Hepatocyte (in vitro differentiated cells): ENCODE data around the gene CFL1. TPM values are rescaled to one million over a fixed set of nuclear protein-coding genes. Genes with fewer than 3 reads are reported as not detected.

Experiments
- DNase-seq: peaks from one replicate; pipeline ENCODE4 v3.0.0-alpha.2; 2016; ENCODE audit warnings: low spot score
- H2AFZ ChIP-seq: fragments of 200-600 bp; sonication (generic); 2 replicates; pipeline ENCODE4 v1.6.0; 2016; ENCODE audit warnings: antibody characterized with exemption, mild to moderate bottlenecking
- H3K27ac ChIP-seq: fragments of 200-600 bp; sonication (generic); 2 replicates; pipeline ENCODE4 v1.5.1; 2016; ENCODE audit warnings: mild to moderate bottlenecking
- H3K27me3 ChIP-seq: fragments of 200-600 bp; sonication (generic); 2 replicates; pipeline ENCODE4 v1.6.1; 2016
- H3K36me3 ChIP-seq: fragments of 200-600 bp; sonication (generic); replicated peaks from 2 replicates; pipeline ENCODE4 v1.5.1; 2016; ENCODE audit warnings: low read depth; ENCODE audit not compliant: insufficient read depth
- H3K4me1 ChIP-seq: fragments of 200-600 bp; sonication (generic); 2 replicates; pipeline ENCODE4 v1.5.1; 2016; ENCODE audit warnings: mild to moderate bottlenecking, moderate library complexity; ENCODE audit not compliant: insufficient read depth
- H3K4me2 ChIP-seq: fragments of 200-600 bp; sonication (generic); 2 replicates; pipeline ENCODE4 v1.6.0; 2016
- H3K4me3 ChIP-seq: fragments of 200-600 bp; sonication (generic); 2 replicates; pipeline ENCODE4 v1.5.1; 2016; ENCODE audit warnings: mild to moderate bottlenecking
- H3K79me2 ChIP-seq: fragments of 200-600 bp; sonication (generic); 2 replicates; pipeline ENCODE4 v1.6.0; 2017; ENCODE audit warnings: mild to moderate bottlenecking
- H3K9me2 ChIP-seq: fragments of 200-600 bp; sonication (generic); replicated peaks from 2 replicates; pipeline ENCODE4 v1.6.0; 2017; ENCODE audit warnings: mild to moderate bottlenecking; ENCODE audit not compliant: insufficient read depth
- H3K9me3 ChIP-seq: fragments of 200-600 bp; sonication (generic); 2 replicates; pipeline ENCODE4 v1.5.1; 2016; ENCODE audit warnings: low read depth, mild to moderate bottlenecking
- H4K20me1 ChIP-seq: fragments of 200-600 bp; sonication (generic); 2 replicates; pipeline ENCODE4 v1.6.0; 2016; ENCODE audit warnings: mild to moderate bottlenecking; ENCODE audit not compliant: insufficient read depth, poor library complexity, severe bottlenecking
- EZH2 ChIP-seq: fragments of 200-600 bp; sonication (generic); IDR thresholded peaks from 2 replicates; pipeline ENCODE4 v1.6.1; 2016; ENCODE audit warnings: antibody characterized with exemption, mild to moderate bottlenecking, borderline replicate concordance
- EZH2phosphoT487 ChIP-seq: fragments of 200-600 bp; sonication (generic); IDR thresholded peaks from one replicate; pipeline ENCODE4 v1.6.1; 2018; ENCODE audit warnings: antibody characterized with exemption, mild to moderate bottlenecking, low read depth, moderate library complexity; ENCODE audit not compliant: unreplicated experiment, severe bottlenecking
- WGBS: methylation state at CpG from one replicate; pipeline ENCODE4 v1.1.6; 2016; ENCODE audit warnings: low lambda C conversion rate; ENCODE audit errors: missing lambda C conversion rate; 5-methylcytosine and 5-hydroxymethylcytosine counted together
- polyA plus RNA-seq: library from polyadenylated mRNA; unstranded; fragments of >200 nt; fragmentation: Nextera tagmentation; extraction: Ambion mirVana; gene quantifications from 2 replicates; pipeline ENCODE4 v1.2.1, GENCODE V29; 2016
- total RNA-seq: library from RNA; depleted of rRNA; stranded (reverse); fragments of >200 nt; gene quantifications from 2 replicates; pipeline ENCODE4 v1.2.3, GENCODE V29; 2014
- TF ChIP-seq, protein P1 (sequence below): fragments of 200-600 bp; sonication (generic); IDR thresholded peaks from 2 replicates; pipeline ENCODE4 v1.5.1; 2016; ENCODE audit warnings: antibody characterized with exemption, mild to moderate bottlenecking; ENCODE audit not compliant: poor library complexity

Gene CFL1
- total and polyA plus RNA-seq, 2 experiments from 2014 or later = 720 to 1,698 TPM

DNA sequence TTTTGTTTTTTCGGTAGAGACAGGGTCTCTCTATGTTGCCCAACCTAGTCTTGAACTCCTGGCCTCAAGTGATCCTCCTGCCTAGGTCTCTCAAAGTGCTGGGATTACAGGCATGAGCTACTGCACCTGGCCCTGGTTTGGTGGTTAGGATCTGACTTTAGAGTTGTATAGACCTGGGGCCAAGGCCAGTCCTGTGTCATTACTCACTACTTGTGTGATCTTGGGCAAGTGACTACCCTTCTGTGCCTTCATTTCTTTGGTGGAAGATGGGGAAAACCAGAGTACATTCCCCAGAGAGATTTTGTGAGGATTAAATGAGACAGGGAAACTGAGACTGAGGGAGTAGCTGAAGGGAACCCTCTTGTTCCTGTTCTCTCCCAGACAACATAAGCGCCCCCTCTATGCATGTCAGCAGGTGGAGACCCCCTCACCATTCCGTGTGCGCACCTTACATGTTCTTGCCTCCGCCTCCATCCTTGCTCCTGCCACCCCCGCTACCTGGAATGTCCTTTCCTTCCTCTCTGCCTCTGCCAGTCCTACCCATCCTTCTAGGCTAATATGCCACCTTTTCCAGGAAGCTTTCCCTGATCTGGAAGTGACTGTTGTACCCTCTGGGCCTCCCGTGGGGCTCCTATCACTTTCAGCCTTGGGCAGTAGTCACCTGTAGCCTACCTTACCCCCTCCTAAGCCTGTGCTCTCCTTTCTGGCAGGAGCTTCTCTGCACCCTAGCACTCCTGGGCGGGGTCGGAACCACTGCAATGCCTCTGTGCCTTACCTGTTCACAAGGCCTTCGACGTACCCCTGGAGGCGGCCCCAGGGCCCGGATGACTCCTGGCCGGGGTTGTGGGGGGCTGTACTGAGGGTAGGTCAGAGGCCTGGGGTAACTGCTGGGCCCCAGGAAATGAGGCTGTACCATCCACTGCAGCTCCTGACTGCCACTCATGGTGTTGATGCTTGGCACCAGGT lies 38.3 kb upstream of the CFL1 start:
- no peak overlapping the region for H3K27ac ChIP-seq
- peaks cover 21% of the 10 kb centered on the region for H3K4me1 ChIP-seq
- no peaks in the 10 kb centered on the region for H3K9me2 ChIP-seq
- 87% methylated on average over 14 of the region's 14 CpGs for WGBS
- H3K9me3 ChIP-seq = no peaks in the 10 kb centered on the region
- no peaks in the 10 kb centered on the region for H4K20me1 ChIP-seq
- no peaks in the 10 kb centered on the region for H3K36me3 ChIP-seq
- no peak overlapping the region for H3K4me2 ChIP-seq
- no peak overlapping the region for H3K4me3 ChIP-seq
- peaks cover 21% of the 10 kb centered on the region for H3K27me3 ChIP-seq
- DNase-seq = no peak
- no peak overlapping the region for H2AFZ ChIP-seq
- no peak for TF ChIP-seq EZH2
- TF ChIP-seq, protein P1, sequence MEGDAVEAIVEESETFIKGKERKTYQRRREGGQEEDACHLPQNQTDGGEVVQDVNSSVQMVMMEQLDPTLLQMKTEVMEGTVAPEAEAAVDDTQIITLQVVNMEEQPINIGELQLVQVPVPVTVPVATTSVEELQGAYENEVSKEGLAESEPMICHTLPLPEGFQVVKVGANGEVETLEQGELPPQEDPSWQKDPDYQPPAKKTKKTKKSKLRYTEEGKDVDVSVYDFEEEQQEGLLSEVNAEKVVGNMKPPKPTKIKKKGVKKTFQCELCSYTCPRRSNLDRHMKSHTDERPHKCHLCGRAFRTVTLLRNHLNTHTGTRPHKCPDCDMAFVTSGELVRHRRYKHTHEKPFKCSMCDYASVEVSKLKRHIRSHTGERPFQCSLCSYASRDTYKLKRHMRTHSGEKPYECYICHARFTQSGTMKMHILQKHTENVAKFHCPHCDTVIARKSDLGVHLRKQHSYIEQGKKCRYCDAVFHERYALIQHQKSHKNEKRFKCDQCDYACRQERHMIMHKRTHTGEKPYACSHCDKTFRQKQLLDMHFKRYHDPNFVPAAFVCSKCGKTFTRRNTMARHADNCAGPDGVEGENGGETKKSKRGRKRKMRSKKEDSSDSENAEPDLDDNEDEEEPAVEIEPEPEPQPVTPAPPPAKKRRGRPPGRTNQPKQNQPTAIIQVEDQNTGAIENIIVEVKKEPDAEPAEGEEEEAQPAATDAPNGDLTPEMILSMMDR = no peak
- no peak for TF ChIP-seq EZH2phosphoT487
- peaks cover 8% of the 10 kb centered on the region for H3K79me2 ChIP-seq

DNA sequence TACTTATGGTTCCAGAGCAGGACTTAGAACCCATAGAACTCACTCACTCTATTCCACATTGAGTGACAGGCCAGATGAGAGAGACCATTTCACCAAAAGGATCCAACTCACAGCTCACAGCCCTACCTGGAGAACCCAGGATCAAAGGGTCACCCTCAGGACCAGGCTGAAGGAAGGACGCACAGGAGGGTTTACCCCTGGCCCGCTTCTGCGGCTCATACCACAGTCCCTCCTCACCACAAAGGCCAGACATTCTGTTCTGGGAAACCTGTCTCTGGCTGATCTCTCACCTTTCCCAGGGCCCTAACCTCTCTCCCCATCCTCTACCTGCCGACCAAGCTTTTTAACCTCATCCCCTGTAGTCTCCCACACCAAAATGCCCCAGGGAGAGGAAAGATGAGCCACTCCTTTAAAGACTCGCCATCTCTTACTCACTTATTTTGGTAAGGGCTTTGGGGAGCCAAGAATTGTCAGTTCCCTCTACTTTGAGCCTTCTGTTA lies 37.6 kb upstream of the CFL1 start:
- peaks cover 8% of the 10 kb centered on the region for H3K79me2 ChIP-seq
- H3K4me1 ChIP-seq = peaks cover 29% of the 10 kb centered on the region
- no peak overlapping the region for H3K4me2 ChIP-seq
- H3K27ac ChIP-seq = no peak overlapping the region
- no peaks in the 10 kb centered on the region for H4K20me1 ChIP-seq
- no peak overlapping the region for H3K4me3 ChIP-seq
- H3K9me3 ChIP-seq = no peaks in the 10 kb centered on the region
- no peak overlapping the region for H2AFZ ChIP-seq
- WGBS = 94% methylated on average over 5 of the region's 5 CpGs
- no peak for TF ChIP-seq EZH2
- TF ChIP-seq EZH2phosphoT487 = no peak
- TF ChIP-seq, protein P1 = no peak
- DNase-seq = no peak
- H3K36me3 ChIP-seq = no peaks in the 10 kb centered on the region
- no peaks in the 10 kb centered on the region for H3K9me2 ChIP-seq
- peaks cover 15% of the 10 kb centered on the region for H3K27me3 ChIP-seq

DNA sequence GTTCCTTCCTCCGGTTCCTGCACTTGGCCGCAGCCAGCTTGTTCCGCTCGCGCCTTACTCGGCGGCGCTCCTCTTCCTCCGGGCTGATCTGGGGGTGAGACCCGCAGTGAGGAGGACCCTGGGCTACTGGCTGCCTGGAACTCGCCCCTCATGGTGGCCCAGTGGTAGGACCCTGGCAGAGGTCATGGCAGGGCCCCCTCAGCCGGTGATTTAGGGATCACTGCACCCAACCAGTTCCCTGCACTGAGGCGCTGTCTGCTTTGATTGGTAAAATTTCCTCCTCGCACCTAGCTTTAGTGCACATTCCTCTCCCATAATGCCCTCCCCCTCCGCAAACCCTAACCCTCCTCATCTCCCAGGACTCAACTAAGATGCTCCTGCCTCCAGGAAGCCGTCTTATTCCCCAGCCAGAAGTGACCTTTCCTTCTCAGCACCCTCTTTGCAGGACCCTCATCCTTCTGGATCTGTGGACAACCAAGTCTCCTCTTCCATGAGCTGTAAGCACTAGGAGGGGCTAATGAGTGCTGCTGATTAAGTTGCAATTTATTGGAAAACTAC lies 36.1 kb upstream of the CFL1 start:
- H4K20me1 ChIP-seq = no peaks in the 10 kb centered on the region
- H3K4me2 ChIP-seq = no peak overlapping the region
- H2AFZ ChIP-seq = no peak overlapping the region
- H3K4me1 ChIP-seq = peaks cover 30% of the 10 kb centered on the region
- H3K36me3 ChIP-seq = no peaks in the 10 kb centered on the region
- no peak overlapping the region for H3K4me3 ChIP-seq
- DNase-seq = no peak
- no peaks in the 10 kb centered on the region for H3K9me2 ChIP-seq
- WGBS = 97% methylated on average over 16 of the region's 16 CpGs
- H3K27ac ChIP-seq = no peak overlapping the region
- TF ChIP-seq, protein P1 = no peak
- no peak for TF ChIP-seq EZH2phosphoT487
- TF ChIP-seq EZH2 = no peak
- peaks cover 8% of the 10 kb centered on the region for H3K79me2 ChIP-seq
- H3K27me3 ChIP-seq = peaks cover 9% of the 10 kb centered on the region
- no peaks in the 10 kb centered on the region for H3K9me3 ChIP-seq
